Smooth muscle cell of trachea (primary cell): ENCODE measurements around the gene CENPE. TPM values are rescaled to one million over a fixed set of nuclear protein-coding genes. Genes with fewer than 3 reads are reported as not detected.

Experiments used
- total RNA-seq: library from RNA; depleted of rRNA; stranded (reverse); fragments of >200 nt; gene quantifications from 2 replicates; pipeline ENCODE4 v1.2.1, GENCODE V29; 2014

Gene CENPE, protein sequence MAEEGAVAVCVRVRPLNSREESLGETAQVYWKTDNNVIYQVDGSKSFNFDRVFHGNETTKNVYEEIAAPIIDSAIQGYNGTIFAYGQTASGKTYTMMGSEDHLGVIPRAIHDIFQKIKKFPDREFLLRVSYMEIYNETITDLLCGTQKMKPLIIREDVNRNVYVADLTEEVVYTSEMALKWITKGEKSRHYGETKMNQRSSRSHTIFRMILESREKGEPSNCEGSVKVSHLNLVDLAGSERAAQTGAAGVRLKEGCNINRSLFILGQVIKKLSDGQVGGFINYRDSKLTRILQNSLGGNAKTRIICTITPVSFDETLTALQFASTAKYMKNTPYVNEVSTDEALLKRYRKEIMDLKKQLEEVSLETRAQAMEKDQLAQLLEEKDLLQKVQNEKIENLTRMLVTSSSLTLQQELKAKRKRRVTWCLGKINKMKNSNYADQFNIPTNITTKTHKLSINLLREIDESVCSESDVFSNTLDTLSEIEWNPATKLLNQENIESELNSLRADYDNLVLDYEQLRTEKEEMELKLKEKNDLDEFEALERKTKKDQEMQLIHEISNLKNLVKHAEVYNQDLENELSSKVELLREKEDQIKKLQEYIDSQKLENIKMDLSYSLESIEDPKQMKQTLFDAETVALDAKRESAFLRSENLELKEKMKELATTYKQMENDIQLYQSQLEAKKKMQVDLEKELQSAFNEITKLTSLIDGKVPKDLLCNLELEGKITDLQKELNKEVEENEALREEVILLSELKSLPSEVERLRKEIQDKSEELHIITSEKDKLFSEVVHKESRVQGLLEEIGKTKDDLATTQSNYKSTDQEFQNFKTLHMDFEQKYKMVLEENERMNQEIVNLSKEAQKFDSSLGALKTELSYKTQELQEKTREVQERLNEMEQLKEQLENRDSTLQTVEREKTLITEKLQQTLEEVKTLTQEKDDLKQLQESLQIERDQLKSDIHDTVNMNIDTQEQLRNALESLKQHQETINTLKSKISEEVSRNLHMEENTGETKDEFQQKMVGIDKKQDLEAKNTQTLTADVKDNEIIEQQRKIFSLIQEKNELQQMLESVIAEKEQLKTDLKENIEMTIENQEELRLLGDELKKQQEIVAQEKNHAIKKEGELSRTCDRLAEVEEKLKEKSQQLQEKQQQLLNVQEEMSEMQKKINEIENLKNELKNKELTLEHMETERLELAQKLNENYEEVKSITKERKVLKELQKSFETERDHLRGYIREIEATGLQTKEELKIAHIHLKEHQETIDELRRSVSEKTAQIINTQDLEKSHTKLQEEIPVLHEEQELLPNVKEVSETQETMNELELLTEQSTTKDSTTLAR (N-terminal part only)
- total RNA-seq: 1.7 and 31.0 TPM in 2 replicates

DNA sequence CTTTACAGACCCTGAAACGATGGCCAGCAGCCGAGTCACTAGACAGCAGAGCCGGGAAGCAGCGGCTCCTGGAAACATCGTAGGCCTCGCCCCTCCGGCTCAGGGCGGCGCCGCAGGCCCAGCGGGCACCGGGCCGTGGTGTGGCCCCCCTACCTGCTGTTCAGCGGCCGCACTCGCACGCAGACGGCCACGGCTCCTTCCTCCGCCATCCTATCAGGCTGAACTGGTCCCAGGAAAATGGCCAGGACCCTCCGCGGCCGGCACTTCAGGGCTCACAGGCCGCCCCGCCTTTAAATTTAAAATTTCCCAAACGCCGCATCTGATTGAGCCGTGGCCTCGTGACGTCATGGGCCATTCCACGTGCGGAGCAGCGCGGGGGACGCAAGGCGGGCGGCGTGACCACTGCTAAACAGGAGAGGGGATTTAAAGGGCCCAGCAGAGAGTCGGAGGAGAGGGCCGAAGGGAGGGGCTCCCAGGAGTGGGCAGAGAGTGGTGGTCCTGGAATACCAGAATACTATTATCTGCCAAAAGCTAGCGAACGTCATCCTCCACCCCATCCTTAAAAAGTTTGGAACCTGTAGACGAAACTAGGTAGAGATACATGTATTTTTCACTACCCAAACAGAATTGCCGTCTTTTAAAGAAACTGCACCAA is at the start of gene CENPE:
TSS of gene CENPE (minus strand) at position 233 of the 655 bp plus-strand sequence. CDS start at position 209, 24 bp downstream.

DNA sequence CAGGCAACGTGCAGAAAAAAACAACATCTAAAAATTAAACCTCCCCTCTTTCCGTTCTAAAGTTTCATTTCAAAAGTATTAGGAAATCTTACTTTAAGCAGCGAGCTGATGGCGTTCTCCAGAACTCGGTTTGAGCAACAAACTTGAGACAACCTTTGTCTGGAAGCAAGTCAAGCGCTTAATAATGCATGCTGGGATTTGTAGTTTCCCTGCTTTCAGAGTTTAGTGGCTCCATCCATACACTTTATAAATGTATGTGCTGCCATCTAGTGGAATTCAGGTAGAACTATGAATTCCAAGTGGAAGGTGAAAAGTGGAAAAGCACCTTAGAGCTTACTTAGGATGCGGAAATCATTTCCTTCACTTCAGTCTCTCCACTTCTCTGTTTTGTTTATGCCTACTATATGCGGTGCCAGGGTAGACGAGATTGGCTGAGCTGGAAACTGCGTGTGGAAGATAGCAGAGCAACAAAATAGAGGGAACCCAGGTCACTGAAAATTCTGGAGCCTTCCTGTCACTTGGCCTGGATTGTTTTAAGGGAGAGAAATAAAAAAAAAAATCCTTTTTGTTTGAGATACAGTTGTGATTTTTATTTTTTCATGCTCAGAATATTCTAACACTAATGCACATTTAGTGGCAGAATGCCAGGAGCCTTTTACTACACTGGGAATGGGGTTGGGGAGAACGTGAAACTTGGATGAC is 98.3 kb downstream of the CENPE start, which contains the start of gene BDH2:
TSS of gene BDH2 (minus strand) at position 144 of the 702 bp plus-strand sequence. CDS start 3,580 bp downstream, outside the sequence.

DNA sequence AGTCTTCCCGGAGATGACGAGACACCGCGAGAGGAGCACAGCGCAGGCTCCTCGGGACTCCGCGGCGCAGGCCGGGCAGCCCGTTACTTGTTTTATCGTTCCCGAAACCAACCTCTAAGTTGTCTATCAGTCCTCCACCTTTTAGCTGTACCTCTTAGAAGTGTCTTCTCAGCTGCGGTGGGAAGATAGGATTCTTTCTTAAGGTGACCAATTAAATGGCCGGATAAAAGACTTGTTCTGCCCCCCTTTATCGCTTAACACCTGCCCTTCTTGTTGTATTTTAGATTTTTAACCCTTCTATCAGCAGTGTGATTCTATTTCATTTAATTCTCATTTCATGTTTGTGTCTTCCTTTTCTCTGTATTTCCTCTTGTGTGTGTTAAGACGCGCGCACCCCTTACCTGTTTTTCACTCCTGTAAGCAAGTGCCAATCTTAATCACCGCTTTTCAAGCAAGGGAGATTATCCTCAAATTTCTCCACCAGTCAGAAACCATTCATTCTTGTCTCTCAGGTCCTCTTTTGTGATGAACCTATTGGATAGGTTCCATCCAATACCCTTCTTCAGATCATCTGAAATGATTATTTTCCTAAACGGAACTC is 121.3 kb downstream of the CENPE start, which contains the start of gene SLC9B2:
TSS of gene SLC9B2 (minus strand) at position 15 of the 601 bp plus-strand sequence. CDS start 9,211 bp downstream, outside the sequence.

Other genes starting within 250 kb of the CENPE start
- 1.6 and 1.7 TPM in 2 replicates for gene SLC9B1, start 178.6 kb downstream of the CENPE start, total RNA-seq
- gene SLC9B2, start 121.6 kb downstream of the CENPE start, total RNA-seq: 14.1 and 15.2 TPM in 2 replicates
- gene BDH2, start 98.5 kb downstream of the CENPE start, total RNA-seq: 54.4 and 73.6 TPM in 2 replicates